ENCODE data around the gene TWSG1. TPM values are rescaled to one million over a fixed set of nuclear protein-coding genes. Genes with fewer than 3 reads are reported as not detected.

Gene TWSG1
- total and polyA plus RNA-seq, 2 of the 13 experiments (the other 11 are each of a cell fraction or from before 2014, with no cell fraction given): 6.6 to 9.4 TPM

- intact Hi-C loops (cut with micrococcal nuclease; ENCODE audit: unreplicated experiment) (no loop called here), in situ Hi-C loops (cut with HindIII; ENCODE audit: extremely low pct_ligation_motif_present, low pct_unique_long_range_greater_than_20kb) (no loop called here)
- peak; percentile 82 for ATAC-seq
- Histone ChIP-seq H3K9ac (ENCODE audit: insufficient read depth, low read depth, low read length) (no peak overlapping the region), H3K36me3 (replicated peaks in 1 of 2; ENCODE audit: control insufficient read depth in 1 of 2, insufficient read depth in 2 of 2, low read length in 2 of 2) (no peaks in the 10 kb centered on the region), H3K4me2 (ENCODE audit: low read depth, low read length) (no peak overlapping the region), H4K20me1 (ENCODE audit: insufficient read depth, low read length) (no peaks in the 10 kb centered on the region), H3K27ac (ENCODE audit: extremely low read length, insufficient read depth, low read length) (no peak overlapping the region), H3K9me3 (ENCODE audit: low read length) (no peaks in the 10 kb centered on the region), H3K79me2 (ENCODE audit: insufficient read depth, low read length) (no peaks in the 10 kb centered on the region), H2AFZ (ENCODE audit: low read length) (no peak overlapping the region), H3K4me1 (ENCODE audit: insufficient read depth, low read length) (peaks cover 7% of the 10 kb centered on the region; the same call in 1 of the 2 replicates), H3K27me3 (ENCODE audit: control insufficient read depth in 1 of 2, insufficient read depth in 2 of 2, low read length in 2 of 2) (no peaks in the 10 kb centered on the region; a peak in 1 of 5 replicates), H3K4me3 (replicated peaks in 1 of 3; ENCODE audit: insufficient read depth in 1 of 3, low read depth in 2 of 3, low read length in 3 of 3) (no peak overlapping the region)
- POLR2A ChIA-PET: no interaction called here
- WGBS (ENCODE audit: low lambda C conversion rate): 47% methylated on average over 5 of the region's 6 CpGs
- no TSS peak for BruUV-seq (replicated peaks)
- TF ChIP-seq TP53 (CRISPR knock-in tag; conservative IDR thresholded peaks at IDR 0.05) (no peak), ZNF33A (CRISPR knock-in tag; IDR thresholded peaks at IDR 0.05; ENCODE audit: borderline replicate concordance) (no peak), ZNF83 (CRISPR knock-in tag; IDR thresholded peaks at IDR 0.05; ENCODE audit: borderline replicate concordance) (no peak), ZSCAN22 (CRISPR knock-in tag; IDR thresholded peaks at IDR 0.05) (no peak), ZNF670 (CRISPR knock-in tag; IDR thresholded peaks at IDR 0.05; ENCODE audit: borderline replicate concordance) (no peak), NRL (CRISPR knock-in tag; IDR thresholded peaks at IDR 0.05; ENCODE audit: borderline replicate concordance) (no peak), ZNF512B (CRISPR knock-in tag; IDR thresholded peaks at IDR 0.05; ENCODE audit: borderline replicate concordance) (no peak), BRD4 (CRISPR knock-in tag; IDR thresholded peaks at IDR 0.05) (no peak), NAIF1 (CRISPR knock-in tag; IDR thresholded peaks at IDR 0.05; ENCODE audit: borderline replicate concordance) (no peak), KLF13 (CRISPR knock-in tag; IDR thresholded peaks at IDR 0.05) (no peak), IRF9 (CRISPR knock-in tag; IDR thresholded peaks at IDR 0.05; ENCODE audit: borderline replicate concordance) (no peak), DMTF1 (CRISPR knock-in tag; IDR thresholded peaks at IDR 0.05) (no peak), ZNF232 (CRISPR knock-in tag; IDR thresholded peaks at IDR 0.05; ENCODE audit: borderline replicate concordance) (no peak), HOMEZ (CRISPR knock-in tag; IDR thresholded peaks at IDR 0.05; ENCODE audit: low read depth) (no peak), ZNF605 (CRISPR knock-in tag; IDR thresholded peaks at IDR 0.05) (no peak), CENPT (CRISPR knock-in tag; IDR thresholded peaks at IDR 0.05; ENCODE audit: low read depth) (no peak)
- CTCF ChIA-PET (ENCODE audit: low intra/inter-chr PET ratio, low total read pairs): no interaction called here
- FAIRE-seq: no peak
- no peak for DNase-seq (ENCODE audit: low spot score)
Observed at GRCh38 chr18:9418047-9418690, 83.6 kb downstream of the TWSG1 start.

Data from HepG2 (cell line).